Dermis microvascular lymphatic vessel endothelial cell (primary cell): Measurements from ENCODE around the gene CROCC. TPM values are rescaled to one million over a fixed set of nuclear protein-coding genes. Genes with fewer than 3 reads are reported as not detected.
"Not testable (repeated sequence)": the region's sequence is repeated elsewhere in the genome, so short reads cannot be mapped to it uniquely, and the experiment has no call there.

Experiments used
- DNase-seq, 2 donors: peaks; one replicate each; pipeline versions ENCODE4 v3.0.0 to v3.0.0-alpha.2; 2010; ENCODE audit warnings: low read depth in 2 of 2
- total RNA-seq: library from RNA; depleted of rRNA; stranded (reverse); fragments of >200 nt; gene quantifications from 2 replicates; pipeline ENCODE4 v1.2.1, GENCODE V29; 2014

The CROCC gene, protein sequence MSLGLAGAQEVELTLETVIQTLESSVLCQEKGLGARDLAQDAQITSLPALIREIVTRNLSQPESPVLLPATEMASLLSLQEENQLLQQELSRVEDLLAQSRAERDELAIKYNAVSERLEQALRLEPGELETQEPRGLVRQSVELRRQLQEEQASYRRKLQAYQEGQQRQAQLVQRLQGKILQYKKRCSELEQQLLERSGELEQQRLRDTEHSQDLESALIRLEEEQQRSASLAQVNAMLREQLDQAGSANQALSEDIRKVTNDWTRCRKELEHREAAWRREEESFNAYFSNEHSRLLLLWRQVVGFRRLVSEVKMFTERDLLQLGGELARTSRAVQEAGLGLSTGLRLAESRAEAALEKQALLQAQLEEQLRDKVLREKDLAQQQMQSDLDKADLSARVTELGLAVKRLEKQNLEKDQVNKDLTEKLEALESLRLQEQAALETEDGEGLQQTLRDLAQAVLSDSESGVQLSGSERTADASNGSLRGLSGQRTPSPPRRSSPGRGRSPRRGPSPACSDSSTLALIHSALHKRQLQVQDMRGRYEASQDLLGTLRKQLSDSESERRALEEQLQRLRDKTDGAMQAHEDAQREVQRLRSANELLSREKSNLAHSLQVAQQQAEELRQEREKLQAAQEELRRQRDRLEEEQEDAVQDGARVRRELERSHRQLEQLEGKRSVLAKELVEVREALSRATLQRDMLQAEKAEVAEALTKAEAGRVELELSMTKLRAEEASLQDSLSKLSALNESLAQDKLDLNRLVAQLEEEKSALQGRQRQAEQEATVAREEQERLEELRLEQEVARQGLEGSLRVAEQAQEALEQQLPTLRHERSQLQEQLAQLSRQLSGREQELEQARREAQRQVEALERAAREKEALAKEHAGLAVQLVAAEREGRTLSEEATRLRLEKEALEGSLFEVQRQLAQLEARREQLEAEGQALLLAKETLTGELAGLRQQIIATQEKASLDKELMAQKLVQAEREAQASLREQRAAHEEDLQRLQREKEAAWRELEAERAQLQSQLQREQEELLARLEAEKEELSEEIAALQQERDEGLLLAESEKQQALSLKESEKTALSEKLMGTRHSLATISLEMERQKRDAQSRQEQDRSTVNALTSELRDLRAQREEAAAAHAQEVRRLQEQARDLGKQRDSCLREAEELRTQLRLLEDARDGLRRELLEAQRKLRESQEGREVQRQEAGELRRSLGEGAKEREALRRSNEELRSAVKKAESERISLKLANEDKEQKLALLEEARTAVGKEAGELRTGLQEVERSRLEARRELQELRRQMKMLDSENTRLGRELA (N-terminal part only)
- 11.4 and 14.2 TPM in 2 replicates for total RNA-seq

GRCh38 chr1:16921391-16922185 is at the start of gene CROCC:
Gene CROCC (plus strand): TSS chr1:16921931. CDS start chr1:16922019, 88 bp downstream.
- peak in 1 of 2 donors; percentile 50 for DNase-seq

DNA sequence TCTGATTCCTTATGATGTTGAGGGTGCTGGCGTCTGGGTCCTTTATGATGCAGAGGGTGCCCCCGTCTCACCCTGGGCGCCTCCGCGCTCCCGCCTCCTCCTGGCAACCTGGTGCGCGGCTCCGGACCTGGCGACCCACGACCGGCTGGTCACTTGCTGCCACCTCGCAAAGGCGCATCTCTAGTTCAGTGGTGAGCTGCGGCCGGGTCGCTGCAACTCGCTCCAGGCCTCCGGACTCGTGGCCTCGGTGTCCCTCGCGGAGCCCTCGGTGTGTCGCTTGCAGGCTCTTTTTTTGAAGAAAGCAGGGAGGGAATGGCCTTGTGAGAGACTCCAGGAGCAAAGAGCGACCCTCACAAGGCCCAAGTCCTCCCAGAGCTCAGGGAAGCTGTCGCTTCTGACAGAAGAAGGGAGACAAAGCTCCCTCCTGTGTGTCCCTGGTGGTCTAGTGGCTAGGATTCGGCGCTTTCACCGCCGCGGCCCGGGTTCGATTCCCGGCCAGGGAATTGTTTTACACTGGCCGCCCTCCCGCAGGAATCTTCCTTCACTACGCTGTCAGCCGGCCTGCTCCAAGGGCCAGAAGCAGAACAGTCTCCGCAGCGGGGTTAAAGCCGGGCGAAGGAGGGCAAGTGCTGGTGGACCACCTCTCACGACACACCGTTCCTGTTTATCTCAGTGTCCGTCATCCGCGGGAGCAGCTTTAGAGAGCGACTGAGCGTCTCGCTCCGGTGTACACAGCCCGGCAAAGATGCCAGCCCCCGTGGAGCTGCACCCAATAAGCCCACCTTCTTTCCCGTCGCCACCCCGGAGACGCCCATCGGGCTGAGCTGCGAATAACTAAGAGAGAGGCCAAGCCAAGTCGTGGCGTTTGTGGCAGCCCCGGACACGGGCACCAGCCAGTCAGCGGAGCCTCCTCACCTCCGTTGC is 49.3 kb upstream of the CROCC start:
- peak in 1 of 2 donors; percentile 47 for DNase-seq

GRCh38 chr1:16873076-16873879 is 48.5 kb upstream of the CROCC start:
- DNase-seq = peak in 1 of 2 donors; percentile 36

- DNase-seq = not testable (repeated sequence)
Measured at GRCh38 chr1:16874968-16875765, 46.6 kb upstream of the CROCC start.

DNA sequence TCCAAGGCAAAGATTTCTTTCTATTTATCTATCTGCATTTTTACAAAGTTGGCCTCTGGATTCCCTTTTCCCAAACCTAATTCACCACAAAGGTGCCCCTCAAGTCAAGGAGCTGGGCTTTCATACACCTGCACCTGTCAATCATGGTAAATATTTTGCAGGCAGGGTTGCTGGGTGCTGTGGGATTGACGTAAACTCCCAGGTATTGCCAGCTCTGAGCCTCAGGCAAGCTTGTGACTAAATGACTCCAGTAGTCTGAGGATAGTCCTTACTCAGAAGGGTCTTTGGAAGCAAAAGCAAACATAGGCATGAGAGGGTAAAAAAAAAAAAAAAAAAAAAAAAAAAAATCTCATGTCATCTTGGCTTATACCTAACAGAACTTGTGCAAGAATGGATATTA is 40.0 kb upstream of the CROCC start:
- not testable (repeated sequence) for DNase-seq

DNA sequence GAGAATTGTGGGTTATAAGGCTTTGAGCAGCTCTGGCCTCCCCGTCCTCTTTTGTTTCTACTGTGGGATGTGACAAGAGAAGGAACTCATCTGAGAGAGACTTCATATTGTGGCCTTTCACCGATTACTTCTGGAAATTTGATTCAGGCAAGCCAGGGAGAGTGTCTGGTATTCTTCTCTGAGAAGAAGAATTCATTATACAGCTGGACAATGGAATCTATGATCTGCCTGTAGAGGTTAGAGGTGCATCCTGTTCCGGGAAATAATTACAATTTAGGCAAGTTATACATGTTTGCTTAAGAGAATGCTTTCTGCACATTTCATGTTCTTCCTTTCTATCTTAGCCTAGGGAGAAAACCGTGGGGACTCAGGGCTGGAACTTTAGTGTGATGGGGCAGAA is 38.7 kb upstream of the CROCC start:
- peak in 1 of 2 donors; percentile 46 for DNase-seq

- DNase-seq = not testable (repeated sequence)
Measured at GRCh38 chr1:16884487-16884886, 37.2 kb upstream of the CROCC start.

- no peak for DNase-seq
Measured at GRCh38 chr1:16886860-16887605, 34.7 kb upstream of the CROCC start.

GRCh38 chr1:16888860-16889816 is 32.6 kb upstream of the CROCC start:
- peak; percentile 53 to 85 for DNase-seq

DNA sequence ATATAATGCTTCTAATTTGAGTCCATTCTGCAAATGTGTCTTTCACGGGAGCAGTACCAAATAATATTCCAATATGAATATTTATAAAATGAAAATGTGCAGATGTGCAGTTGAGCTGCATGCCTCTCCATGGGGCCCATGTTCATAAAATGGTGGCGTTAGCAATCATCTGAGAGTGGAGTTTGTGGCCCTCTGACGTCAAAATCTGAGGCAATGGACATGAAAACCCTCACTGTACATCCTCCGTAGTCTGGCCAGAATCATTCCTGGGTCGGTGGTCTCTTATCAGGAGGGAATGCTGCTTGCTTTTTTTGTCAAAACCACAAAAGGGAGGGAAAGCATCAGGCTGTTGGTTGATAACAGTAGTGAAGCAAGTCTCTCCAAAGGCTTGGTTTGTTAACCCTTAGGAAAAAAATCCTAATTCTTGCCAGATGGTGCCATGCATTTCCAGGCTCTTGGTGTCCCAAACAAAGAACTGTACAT is 31.2 kb upstream of the CROCC start:
- DNase-seq = not testable (repeated sequence)

GRCh38 chr1:16891057-16891456 is 30.7 kb upstream of the CROCC start:
- not testable (repeated sequence) for DNase-seq

- not testable (repeated sequence) for DNase-seq
Measured at GRCh38 chr1:16892978-16893525, 28.7 kb upstream of the CROCC start.

- DNase-seq = not testable (repeated sequence)
Measured at GRCh38 chr1:16893796-16894195, 27.9 kb upstream of the CROCC start.

GRCh38 chr1:16894338-16894737 is 27.4 kb upstream of the CROCC start:
- DNase-seq = not testable (repeated sequence)

- not testable (repeated sequence) for DNase-seq
Measured at GRCh38 chr1:16895233-16895597, 26.5 kb upstream of the CROCC start.
